HG03280 (cell line): Measurements from ENCODE around the gene TNFRSF18.
"Not testable (repeated sequence)": the region's sequence is repeated elsewhere in the genome, so short reads cannot be mapped to it uniquely, and the experiment has no call there.

ENCODE experiments used
- ATAC-seq: cut with Tn5 transposase; IDR thresholded peaks from one replicate; pipeline ENCODE4 v1.9.1; 2021; ENCODE audit warnings: mild to moderate bottlenecking, moderate library complexity; ENCODE audit not compliant: unreplicated experiment

Gene TNFRSF18, protein sequence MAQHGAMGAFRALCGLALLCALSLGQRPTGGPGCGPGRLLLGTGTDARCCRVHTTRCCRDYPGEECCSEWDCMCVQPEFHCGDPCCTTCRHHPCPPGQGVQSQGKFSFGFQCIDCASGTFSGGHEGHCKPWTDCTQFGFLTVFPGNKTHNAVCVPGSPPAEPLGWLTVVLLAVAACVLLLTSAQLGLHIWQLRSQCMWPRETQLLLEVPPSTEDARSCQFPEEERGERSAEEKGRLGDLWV

DNA sequence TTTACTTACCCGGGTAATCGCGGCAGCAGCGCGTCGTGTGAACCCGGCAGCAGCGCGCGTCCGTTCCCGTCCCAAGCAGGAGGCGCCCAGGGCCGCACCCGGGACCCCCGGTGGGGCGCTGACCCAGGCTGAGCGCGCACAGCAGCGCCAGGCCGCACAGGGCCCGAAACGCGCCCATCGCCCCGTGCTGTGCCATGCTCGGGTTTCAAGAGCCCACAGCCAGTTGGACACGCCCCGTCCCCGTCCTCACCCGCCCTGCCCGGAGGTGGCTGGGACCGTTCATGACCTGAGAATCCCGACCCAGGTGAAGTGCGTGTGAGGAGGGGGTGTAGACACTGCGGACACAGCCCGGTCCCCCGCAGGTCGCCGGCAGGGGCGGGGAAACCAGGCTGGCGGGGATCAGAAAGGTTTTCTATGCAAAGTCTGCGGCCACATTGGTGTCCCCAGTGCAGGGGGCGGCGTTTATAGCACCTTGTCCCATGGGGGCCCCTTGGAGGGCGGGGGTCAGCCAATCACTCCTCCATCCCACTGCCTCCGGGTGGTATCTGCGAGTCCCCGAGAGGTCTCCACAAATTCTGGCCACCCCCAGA lies at the start of gene TNFRSF18:
Gene TNFRSF18, minus strand, starts transcription at position 217 of the 590 bp plus-strand sequence. Its CDS starts 21 bp downstream, at position 196.
- ATAC-seq: no peak

- ATAC-seq: no peak
These were observed 49.2 kb upstream of the TNFRSF18 start for GRCh38 chr1:1255611-1256010.

DNA sequence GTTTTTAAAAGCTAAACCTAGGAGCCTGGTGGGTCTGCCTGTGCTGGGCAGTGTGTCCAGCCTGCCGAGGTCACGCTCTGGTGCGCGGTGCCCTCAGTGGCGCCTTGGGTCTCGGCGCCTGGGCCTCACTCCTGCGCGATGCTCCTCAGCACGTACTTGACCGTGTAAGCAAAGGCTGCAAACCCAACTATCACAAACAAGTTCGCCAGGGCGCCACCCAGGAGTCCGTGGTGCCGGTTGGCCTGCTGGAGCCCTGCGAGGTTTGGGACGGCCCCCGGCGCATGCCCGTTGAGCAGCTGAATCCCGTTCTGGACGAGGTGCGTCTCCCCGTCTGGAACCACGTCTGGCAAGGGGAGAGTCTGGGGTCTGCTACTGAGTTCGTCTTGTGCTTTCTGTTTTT lies 48.7 kb upstream of the TNFRSF18 start:
- ATAC-seq: no peak

- no peak for ATAC-seq
These were observed 48.2 kb upstream of the TNFRSF18 start for GRCh38 chr1:1254667-1254998.

DNA sequence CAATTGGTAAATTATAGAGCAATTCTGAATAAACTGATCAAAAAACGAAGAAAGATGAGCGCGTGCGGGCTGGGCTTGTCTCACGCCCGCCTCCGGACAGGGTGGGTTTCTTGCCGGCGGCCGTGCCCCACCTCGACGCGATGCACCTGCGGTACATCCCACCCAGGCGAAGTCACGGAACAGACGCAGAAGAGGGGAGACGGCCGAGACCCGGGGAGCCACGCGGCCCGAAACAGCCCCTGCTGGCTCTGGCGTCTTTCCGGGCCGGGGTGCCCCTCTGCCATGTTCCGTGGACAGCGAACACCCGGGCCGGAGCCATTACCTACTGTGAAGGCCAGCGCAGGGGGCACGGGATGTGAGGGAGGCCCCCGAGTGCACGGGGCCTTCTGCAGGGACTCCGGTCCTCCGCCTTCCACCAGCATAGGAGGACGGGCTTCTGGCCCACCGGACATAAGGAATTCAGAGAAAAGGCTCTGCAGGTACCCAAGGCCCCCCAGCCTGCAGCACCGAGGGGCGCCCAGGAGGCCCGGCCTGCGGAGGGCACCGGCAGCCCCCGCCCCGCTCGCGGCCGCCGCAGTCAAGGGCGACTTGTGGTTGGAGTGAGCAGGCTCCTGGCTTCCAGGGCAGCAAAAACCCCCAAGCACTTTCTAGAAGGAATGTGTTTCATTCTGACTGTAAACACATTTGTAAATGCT lies 47.7 kb upstream of the TNFRSF18 start:
- ATAC-seq: no peak

DNA sequence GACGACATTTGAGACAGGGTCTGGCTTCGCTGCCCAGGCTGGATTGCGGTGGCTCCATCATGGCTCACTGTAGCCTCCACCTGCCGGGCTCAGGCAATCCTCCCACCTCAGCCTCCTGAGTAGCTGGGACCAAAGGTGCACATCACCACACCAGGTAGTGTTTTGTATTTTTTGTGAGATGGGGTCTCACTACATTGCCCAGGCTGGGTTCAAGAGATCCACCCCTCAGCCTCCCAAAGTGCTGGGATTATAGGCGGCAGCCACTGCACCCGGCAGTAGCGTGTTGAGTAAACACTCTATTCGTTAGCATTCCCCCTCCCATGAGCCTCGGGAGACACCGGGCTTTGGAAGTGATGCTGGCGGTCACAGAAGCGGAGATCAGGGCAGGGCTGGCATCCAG lies 46.9 kb upstream of the TNFRSF18 start:
- ATAC-seq: no peak

DNA sequence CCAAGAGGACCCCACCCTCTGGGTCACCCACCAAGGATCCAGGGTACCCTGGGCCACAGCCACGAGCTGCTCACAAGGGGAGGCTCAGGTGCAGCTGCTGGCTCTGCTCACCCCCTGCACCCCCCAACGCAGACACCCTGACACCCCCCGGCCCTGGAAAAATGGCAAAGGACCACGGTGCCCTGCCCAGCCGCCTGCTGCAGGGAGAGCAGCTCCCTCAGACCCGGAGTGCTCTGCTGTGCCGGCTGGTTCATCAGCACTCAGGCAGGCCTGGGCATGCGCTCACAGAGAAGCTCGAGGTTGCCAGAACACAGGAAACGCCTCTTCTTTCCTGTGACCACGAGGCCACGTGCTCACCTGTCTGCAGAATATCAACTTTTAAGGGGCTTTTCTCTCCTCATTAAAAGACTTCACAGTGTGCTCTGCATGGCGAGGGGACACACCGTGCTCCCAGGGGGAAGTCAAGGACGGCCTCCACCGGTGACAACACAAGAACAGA lies 44.4 kb upstream of the TNFRSF18 start:
- ATAC-seq: no peak

GRCh38 chr1:1248009-1248913 lies 41.9 kb upstream of the TNFRSF18 start:
- ATAC-seq: not testable (repeated sequence)

DNA sequence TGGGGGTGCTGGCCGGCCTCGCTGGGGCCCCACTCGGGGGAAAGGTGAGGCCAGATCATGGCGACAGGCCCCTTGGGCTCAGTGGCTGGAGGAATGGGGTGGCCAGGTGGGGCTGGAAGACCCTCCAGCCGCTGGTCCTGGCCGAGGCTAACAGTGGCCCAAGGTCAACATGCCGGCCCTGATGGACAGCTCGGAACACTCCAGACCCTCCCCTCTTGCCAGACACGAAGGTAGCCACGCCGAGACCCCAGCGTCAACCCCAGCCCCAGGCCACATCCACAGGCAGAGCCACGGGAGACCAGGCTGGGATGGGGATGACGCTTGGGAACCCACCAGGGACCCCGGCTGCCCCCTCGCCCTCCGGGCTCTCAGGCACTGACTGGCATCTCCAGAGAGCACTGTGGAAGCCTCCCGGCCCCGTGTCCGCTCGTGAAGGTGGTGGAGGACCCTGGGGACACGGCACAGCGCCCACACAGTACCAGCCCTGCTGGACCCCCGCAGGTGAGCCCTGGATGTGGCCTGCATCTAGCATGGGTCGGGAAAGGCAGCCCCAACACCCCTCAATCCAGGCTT lies 41.0 kb upstream of the TNFRSF18 start:
- no peak for ATAC-seq

DNA sequence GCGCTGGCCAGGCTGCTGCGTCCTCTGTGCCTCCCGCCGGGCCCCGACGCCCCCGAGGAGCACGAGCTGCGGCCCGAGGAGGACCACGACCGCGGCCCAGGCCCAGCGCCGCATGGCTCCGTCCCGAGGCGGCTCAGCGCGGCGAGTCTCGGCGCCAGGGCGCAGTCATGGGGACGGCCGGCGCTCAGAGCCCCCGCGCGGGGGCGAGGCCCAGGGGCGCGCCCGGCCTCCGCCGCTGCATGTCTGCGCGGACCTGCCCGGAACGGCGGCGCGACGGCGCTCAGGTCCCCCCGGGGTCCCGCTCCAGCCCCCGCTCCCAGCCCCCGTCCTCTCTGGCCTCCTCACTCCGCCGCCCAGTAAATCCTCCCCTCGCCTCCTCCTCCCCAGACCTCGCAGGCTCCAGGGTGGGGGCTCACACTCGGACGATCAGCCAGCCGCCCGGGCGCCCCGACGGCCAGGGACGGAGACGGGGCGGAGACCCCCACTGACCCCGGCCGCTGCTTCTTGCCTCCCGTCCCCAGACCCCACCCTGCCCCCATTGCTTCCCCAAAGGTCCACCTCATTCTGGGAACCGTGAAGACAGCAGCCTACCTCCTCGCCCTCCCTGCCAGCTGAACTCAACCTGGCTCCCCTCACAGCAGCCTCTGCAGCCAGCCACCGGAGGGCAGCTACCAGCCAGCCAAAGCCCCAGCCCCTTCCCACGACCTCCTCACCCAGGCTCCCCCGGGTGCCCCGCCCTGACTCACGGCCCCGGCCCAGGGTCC lies 40.4 kb upstream of the TNFRSF18 start, which contains the start of gene C1QTNF12:
Gene C1QTNF12, minus strand, starts transcription at position 146 of the 764 bp plus-strand sequence. Its CDS starts 32 bp downstream, at position 114.
- no peak for ATAC-seq

DNA sequence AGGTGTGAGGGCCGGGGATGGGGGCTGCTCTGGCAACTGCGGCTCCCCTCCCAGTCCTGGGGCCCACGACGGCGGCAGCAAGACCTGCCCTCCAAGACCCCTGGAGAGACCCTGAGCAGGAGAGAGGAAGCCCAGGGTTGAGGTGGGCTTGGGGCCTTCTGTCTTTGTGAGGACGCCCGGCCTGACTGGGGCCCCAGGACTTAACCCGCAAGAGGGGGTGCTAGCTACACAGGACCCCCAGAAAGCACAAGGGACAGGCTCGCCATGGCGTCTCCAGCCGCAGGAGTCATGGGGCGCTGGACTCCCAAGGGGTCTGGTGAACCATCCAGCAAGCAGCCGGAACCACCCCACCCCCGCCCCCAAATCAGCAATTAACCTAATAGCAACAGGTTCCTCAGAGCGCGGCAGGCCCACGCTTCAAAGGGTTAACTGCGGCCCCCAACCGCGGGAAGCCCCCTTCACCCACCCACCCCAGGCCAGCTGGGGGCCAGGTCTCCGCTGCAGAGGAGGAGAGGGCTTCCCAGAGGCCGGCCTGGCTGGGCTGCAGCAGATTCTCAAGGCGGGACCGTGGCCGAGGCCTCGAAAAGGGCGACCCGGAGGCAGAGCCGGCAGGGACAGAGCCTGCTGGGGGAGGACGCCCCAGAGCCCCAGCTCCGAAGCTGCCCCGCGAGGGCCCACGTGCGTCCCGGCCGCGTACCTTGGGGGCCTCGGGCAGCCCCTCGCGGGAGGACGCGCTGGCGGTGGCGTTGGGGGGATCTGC lies 39.6 kb upstream of the TNFRSF18 start:
- ATAC-seq: no peak

DNA sequence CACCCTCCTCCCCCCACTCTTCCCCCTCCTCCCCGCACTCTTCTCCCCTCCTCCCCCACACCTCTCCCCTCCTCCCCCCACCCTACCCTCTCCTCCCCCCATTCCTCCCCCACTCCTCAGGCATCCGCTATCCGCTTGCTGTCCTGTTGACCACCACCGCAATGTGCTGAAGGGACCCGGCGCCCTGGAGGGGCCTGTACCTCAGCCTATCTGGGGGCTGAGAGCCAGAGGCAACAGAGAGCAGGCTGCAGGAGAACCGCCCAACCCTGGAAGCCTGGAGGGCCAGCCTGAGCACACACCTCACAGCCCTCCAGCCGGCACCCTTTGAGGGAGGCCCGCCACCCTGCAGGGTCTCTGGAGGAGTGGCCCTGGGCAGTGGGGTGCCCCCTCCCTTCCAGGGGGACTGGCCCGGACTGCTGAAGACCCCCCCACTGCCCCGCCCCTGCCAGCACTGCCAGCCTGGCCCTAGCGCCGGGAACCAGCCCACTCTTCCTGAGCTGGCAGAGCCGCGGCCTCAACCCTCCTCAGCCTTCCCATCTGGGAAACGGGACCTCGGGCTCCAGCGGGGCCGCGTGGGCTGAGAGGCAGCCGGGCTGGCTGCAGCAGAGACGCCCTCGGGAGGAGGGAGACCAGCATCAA lies 38.9 kb upstream of the TNFRSF18 start:
- no peak for ATAC-seq

- no peak for ATAC-seq
These were observed 37.9 kb upstream of the TNFRSF18 start for GRCh38 chr1:1244192-1244811.

GRCh38 chr1:1243807-1244191 lies 37.4 kb upstream of the TNFRSF18 start:
- ATAC-seq: no peak

GRCh38 chr1:1243266-1243660 lies 36.9 kb upstream of the TNFRSF18 start:
- ATAC-seq: no peak

- no peak for ATAC-seq
These were observed 36.3 kb upstream of the TNFRSF18 start for GRCh38 chr1:1242461-1243265.

DNA sequence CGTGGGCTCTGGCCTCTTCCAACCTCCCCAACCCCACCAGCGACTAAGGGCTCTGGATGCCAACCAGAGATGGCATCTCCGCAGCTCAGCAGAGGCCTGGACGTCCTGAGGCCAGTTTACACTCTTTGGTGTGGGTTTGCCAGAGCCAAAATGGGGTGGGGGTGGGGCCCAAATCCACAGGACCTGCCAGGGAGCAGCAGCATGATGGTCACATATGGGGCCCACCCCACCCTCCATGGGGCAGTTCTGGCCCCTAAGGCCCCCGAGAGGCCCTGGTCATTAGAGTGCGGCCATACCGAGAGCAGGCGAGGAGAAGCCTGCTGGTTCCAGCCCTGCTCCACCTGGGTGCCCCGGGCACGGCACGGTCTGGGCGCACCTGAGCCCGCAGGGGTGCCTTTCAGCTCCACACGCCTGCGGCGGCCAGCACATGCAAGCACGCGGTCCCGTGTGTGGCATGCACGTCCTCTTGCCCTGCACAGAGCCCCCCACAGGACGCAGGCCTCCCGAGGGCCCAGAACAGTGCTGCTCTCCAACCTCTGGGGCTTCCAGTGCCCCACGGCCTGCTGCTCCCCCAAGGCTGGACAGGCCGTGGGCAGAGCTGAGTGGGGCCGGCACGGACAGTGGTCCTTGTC lies 35.3 kb upstream of the TNFRSF18 start:
- no peak for ATAC-seq
